GM12801 (cell line): ENCODE data around the gene PRR5L.

Experiments
- TF ChIP-seq, protein P1 (sequence below): IDR thresholded peaks from one replicate; pipeline ENCODE4 v1.5.1; 2011; ENCODE audit warnings: control low read depth; ENCODE audit not compliant: insufficient read length; ENCODE audit errors: extremely low read depth

PRR5L gene

DNA sequence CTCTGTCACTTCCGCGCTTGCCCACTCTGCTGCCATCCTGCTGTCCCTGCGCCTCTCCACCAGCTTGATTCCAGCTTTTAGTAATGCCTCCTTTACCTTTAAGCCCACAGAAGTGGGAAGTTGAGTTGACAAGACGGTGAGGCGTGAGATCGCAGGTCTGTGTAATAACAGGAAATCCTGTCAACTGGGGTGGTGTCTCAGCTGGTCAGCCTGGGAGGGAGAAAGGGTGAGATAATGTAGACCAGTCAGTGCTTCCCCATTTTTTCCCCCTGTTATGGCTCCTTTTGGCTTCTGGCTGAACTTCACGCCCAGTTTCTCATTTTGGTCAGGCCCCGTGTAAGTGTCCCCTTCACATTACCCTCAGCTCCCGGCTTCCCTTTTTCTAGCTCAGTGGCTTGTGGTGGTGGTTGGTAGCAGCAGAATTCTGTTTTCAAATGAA lies 115.1 kb downstream of the PRR5L start:
- TF ChIP-seq, protein P1, sequence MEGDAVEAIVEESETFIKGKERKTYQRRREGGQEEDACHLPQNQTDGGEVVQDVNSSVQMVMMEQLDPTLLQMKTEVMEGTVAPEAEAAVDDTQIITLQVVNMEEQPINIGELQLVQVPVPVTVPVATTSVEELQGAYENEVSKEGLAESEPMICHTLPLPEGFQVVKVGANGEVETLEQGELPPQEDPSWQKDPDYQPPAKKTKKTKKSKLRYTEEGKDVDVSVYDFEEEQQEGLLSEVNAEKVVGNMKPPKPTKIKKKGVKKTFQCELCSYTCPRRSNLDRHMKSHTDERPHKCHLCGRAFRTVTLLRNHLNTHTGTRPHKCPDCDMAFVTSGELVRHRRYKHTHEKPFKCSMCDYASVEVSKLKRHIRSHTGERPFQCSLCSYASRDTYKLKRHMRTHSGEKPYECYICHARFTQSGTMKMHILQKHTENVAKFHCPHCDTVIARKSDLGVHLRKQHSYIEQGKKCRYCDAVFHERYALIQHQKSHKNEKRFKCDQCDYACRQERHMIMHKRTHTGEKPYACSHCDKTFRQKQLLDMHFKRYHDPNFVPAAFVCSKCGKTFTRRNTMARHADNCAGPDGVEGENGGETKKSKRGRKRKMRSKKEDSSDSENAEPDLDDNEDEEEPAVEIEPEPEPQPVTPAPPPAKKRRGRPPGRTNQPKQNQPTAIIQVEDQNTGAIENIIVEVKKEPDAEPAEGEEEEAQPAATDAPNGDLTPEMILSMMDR = no peak

DNA sequence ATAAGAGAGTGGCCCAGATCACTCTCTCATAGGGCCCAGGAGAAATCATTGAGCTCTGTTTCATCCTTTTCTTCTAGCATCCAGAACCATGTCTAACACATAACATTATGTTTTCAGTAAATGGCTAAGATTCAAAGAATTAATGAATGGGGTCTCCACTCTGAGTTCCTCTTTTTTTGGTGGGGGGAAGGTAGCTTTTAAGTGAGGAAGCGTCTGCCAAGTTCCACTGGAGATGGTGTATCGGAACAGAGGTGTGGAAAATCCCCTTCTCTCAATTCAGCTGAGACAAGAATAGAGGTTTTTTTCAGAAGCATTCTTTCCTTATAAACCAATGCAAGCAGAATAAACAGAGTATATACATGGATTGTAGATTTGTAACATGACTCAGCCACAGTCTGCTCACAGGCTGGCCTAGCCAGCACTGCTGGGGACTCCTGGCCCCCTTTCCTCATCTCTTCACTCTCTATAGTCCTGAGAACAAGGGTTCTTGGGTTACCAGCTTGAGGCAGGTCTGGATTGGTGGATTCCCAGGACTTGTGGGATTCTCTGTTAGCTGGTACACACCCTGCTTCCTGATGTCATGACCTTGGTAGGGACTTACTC lies 116.8 kb downstream of the PRR5L start:
- TF ChIP-seq, protein P1 = no peak

DNA sequence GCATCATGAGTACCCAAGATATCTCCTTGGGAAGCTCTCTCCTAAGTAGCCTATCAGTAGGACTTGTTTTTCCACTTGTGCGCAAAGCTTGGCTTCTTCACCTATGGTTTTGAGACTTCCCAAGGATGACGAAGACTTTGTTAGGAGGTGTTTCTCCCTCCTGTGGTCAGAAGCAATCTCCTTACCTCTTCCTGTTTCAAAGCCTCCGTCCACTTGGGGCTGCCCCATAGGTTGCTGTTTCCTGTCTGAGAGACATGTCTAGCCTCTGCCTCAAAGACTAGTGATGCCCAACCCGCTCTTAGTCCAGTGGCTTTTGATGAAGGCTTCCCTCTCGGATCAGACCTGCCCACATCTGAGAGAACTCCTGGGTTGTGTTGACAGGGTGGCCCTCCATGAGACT lies 121.1 kb downstream of the PRR5L start:
- TF ChIP-seq, protein P1 = no peak

DNA sequence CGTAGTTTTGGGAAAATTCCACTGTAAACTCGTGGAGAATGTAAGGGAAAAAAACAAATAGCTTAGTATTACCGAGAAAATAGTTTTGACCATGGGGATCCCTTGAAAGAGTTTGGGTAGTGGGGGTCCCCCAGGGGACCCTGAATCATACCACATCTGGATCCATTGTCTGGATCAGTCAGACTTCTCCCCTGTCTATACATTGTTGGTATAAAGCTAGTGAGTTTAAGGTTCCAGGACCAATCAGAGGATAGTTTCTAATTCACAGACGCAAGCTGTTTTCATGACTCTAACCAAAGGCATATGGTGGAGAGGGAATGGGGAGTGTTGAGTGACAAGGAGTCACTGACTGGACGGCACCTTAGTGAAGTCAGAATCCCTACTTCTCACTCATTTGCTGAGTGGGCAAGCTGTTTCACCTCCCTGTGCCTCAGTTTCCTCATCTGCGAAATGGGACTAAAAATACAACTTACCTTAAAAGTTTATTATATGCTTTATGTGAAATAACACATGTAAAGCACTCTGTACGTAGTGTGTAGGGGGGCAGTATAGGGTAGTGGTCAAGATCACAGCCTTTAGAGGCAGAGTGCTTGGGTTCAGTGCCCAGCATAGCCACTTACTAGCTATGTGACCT lies 123.8 kb downstream of the PRR5L start:
- TF ChIP-seq, protein P1 = no peak

DNA sequence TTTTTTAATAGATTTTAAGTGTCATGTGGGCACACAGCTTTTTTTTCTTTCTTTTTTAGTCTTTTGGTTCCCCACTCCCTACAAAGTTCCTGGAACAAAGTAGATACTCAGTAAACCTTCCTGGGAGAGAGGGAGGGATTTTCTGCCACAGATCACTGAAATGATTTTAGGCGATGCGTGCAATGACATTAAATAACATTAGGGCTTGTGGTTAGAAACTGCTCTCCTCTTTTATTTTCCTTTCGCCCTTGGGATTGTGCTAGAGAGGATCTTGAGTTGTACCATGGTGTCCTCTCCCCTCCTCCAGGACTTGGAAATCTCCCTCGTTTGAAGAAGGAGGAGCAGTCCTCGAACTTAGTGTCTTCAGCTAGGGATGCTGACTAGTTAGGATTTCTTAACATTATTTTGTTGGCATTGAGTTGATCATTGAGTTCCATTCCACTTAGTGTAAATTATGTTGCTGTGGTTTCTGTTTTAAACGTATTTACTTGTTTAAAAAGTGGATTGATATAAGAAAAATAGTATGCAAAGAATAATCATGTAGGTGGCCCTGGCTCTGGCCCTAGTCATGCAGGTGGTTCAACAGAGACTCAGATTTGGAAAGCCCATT lies 125.6 kb downstream of the PRR5L start:
- TF ChIP-seq, protein P1 = no peak

DNA sequence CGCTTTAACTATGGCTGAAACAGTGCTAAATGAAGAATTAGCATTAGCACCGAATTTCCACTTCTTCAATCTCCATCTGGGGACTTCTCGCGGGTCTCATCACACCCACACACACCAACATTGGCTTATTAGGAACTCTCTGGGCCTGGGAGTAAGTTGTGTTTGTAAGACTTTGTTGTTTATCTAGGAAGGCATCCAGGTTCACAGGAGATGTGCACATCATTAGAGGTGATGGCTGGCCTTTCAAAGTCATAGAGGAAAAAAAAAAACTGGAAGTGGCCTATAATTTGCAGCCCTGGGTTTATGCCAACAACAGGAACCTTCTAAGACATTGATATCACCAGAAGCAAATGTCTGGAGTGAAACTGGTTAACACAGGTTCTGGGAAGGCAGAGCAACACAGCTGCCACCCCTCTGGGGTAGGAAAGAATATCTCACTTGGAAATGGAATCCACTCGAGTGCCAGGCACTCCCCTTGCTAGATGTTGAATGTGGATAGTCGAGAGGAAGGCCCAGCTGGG lies 129.5 kb downstream of the PRR5L start:
- TF ChIP-seq, protein P1 = no peak

DNA sequence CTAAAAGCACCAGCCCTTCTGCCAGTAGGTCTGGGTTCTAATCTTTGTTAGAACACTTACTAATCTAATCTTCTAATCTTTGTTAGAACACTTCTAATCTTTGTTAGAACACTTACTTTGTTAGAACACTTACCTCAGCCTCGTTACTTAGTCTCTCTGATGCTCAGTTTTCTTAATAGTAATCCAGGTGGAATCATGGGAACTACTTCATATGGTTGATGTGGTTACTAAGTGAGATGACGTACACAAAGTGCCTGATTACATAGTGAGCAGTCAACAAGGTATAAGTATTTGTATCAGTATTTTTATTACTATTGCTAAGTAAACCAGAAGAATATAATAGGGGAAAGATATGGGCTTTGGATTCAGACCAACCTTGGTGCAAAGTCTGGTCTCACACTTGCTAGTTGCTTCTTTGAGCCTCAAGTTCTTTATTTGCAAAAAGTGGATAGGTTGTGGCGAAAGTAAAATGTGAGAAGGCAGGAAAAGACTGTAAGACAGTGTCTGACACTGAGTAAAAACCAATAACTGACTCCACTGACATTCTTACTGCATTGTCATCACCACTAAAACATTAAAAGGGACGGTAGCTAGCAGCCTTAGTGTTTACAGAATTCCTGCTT lies 130.2 kb downstream of the PRR5L start:
- TF ChIP-seq, protein P1 = no peak
